H9 (cell line): ENCODE data around the gene MGRN1. TPM values are rescaled to one million over a fixed set of nuclear protein-coding genes. Genes with fewer than 3 reads are reported as not detected.

Experiments
- DNase-seq: peaks from one replicate; pipeline ENCODE4 v3.0.0-alpha.2; 2017
- H2AFZ ChIP-seq: one replicate; pipeline ENCODE4 v1.6.1; 2013; ENCODE audit warnings: mild to moderate bottlenecking, low read length, control low read depth, moderate library complexity
- H2AK5ac ChIP-seq: 2 replicates; pipeline ENCODE4 v1.6.1; 2013; ENCODE audit warnings: low read length, control low read depth, mixed read lengths; ENCODE audit not compliant: insufficient read length
- H2BK120ac ChIP-seq: one replicate; pipeline ENCODE4 v1.6.1; 2013; ENCODE audit warnings: low read depth, mild to moderate bottlenecking, low read length, control low read depth, inconsistent platforms; ENCODE audit not compliant: poor library complexity, severe bottlenecking
- H2BK12ac ChIP-seq: 2 replicates; pipeline ENCODE4 v1.6.1; 2013; ENCODE audit warnings: low read length, control low read depth, mixed read lengths, low read depth; ENCODE audit not compliant: insufficient read length
- H2BK15ac ChIP-seq: 2 replicates; pipeline ENCODE4 v1.6.1; 2013; ENCODE audit warnings: low read depth, low read length, control low read depth
- H2BK20ac ChIP-seq: one replicate; pipeline ENCODE4 v1.6.1; 2013; ENCODE audit warnings: low read depth, mild to moderate bottlenecking, low read length, control low read depth, inconsistent platforms; ENCODE audit not compliant: poor library complexity, severe bottlenecking
- H2BK5ac ChIP-seq: 2 replicates; pipeline ENCODE4 v1.6.1; 2013; ENCODE audit warnings: low read length, control low read depth, mixed read lengths; ENCODE audit not compliant: insufficient read length
- H3K14ac ChIP-seq: 2 replicates; pipeline ENCODE4 v1.6.1; 2013; ENCODE audit warnings: low read length, control low read depth; ENCODE audit not compliant: insufficient read depth
- H3K18ac ChIP-seq: 2 replicates; pipeline ENCODE4 v1.6.1; 2013; ENCODE audit warnings: low read depth, mild to moderate bottlenecking, mixed read lengths, low read length, control low read depth; ENCODE audit not compliant: insufficient read length
- H3K23ac ChIP-seq: 2 replicates; pipeline ENCODE4 v1.6.1; 2013; ENCODE audit warnings: low read length, control low read depth, mixed read lengths, low read depth; ENCODE audit not compliant: insufficient read length
- H3K23me2 ChIP-seq: 2 replicates; pipeline ENCODE4 v1.6.1; 2013; ENCODE audit warnings: low read depth, mild to moderate bottlenecking, mixed read lengths, low read length, control low read depth; ENCODE audit not compliant: insufficient read length, poor library complexity, severe bottlenecking
- H3K27ac ChIP-seq: 2 replicates; pipeline ENCODE4 v1.5.1; 2013; ENCODE audit warnings: low read length, control low read depth, mixed read lengths, low read depth; ENCODE audit not compliant: insufficient read length
- H3K27me3 ChIP-seq: 2 replicates; pipeline ENCODE4 v1.6.1; 2013; ENCODE audit warnings: low read length, control low read depth, inconsistent platforms; ENCODE audit not compliant: insufficient read depth
- H3K4ac ChIP-seq: 2 replicates; pipeline ENCODE4 v1.6.1; 2013; ENCODE audit warnings: low read depth, mild to moderate bottlenecking, control low read depth, inconsistent platforms, low read length, moderate library complexity
- H3K4me1 ChIP-seq: 2 replicates; pipeline ENCODE4 v1.6.1; 2013; ENCODE audit warnings: low read length, control low read depth, inconsistent platforms; ENCODE audit not compliant: insufficient read depth
- H3K4me2 ChIP-seq: 2 replicates; pipeline ENCODE4 v1.6.1; 2013; ENCODE audit warnings: low read length, control low read depth, mixed read lengths; ENCODE audit not compliant: insufficient read length, insufficient read depth
- H3K56ac ChIP-seq: 2 replicates; pipeline ENCODE4 v1.6.1; 2013; ENCODE audit warnings: low read depth, mild to moderate bottlenecking, mixed read lengths, low read length, control low read depth; ENCODE audit not compliant: insufficient read length
- H3K79me1 ChIP-seq: 2 replicates; pipeline ENCODE4 v1.6.1; 2013; ENCODE audit warnings: low read depth, mild to moderate bottlenecking, moderate library complexity, low read length, control low read depth, inconsistent platforms; ENCODE audit not compliant: insufficient read depth, poor library complexity, severe bottlenecking
- H3K79me2 ChIP-seq: 2 replicates; pipeline ENCODE4 v1.6.1; 2013; ENCODE audit warnings: low read length, control low read depth, inconsistent platforms; ENCODE audit not compliant: insufficient read depth
- H3K9ac ChIP-seq: 2 replicates; pipeline ENCODE4 v1.6.1; 2013; ENCODE audit warnings: low read length, control low read depth, mixed read lengths; ENCODE audit not compliant: insufficient read length; ENCODE audit errors: extremely low read depth
- H3K9me3 ChIP-seq: one replicate; pipeline ENCODE4 v1.6.1; 2013; ENCODE audit warnings: low read depth, low read length, inconsistent platforms; ENCODE audit not compliant: control insufficient read depth
- H3T11ph ChIP-seq: one replicate; pipeline ENCODE4 v1.6.1; 2013; ENCODE audit warnings: mild to moderate bottlenecking, low read length, control low read depth, inconsistent platforms
- H4K20me1 ChIP-seq: one replicate; pipeline ENCODE4 v1.6.1; 2013; ENCODE audit not compliant: control insufficient read depth, insufficient read length, insufficient read depth
- H4K5ac ChIP-seq: 2 replicates; pipeline ENCODE4 v1.6.1; 2013; ENCODE audit warnings: low read depth, mild to moderate bottlenecking, mixed read lengths, low read length, control low read depth; ENCODE audit not compliant: insufficient read length
- H4K8ac ChIP-seq: replicated peaks from 2 replicates; pipeline ENCODE4 v1.6.1; 2013; ENCODE audit warnings: low read length, control low read depth, mixed read lengths, low read depth; ENCODE audit not compliant: insufficient read length
- H4K91ac ChIP-seq: 2 replicates; pipeline ENCODE4 v1.6.1; 2013; ENCODE audit warnings: low read depth, mild to moderate bottlenecking, moderate library complexity, mixed read lengths, low read length, control low read depth; ENCODE audit not compliant: insufficient read length
- H3K27ac Mint-ChIP-seq, 3 experiments: 2 replicates in 2 of 3; 3 replicates in 1 of 3; pipeline ENCODE4 v1.8.0; 2020 to 2021; ENCODE audit warnings: mixed read lengths in 3 of 3, mild to moderate bottlenecking in 1 of 3, moderate library complexity in 1 of 3
- H3K27me3 Mint-ChIP-seq: 2 replicates; pipeline ENCODE4 v1.8.0; 2021; ENCODE audit warnings: low read depth, mild to moderate bottlenecking, moderate library complexity, mixed read lengths
- H3K36me3 Mint-ChIP-seq, 3 experiments: 2 replicates in 2 of 3; 3 replicates in 1 of 3; pipeline ENCODE4 v1.8.0; 2020 to 2021; ENCODE audit warnings: low read depth in 3 of 3, mixed read lengths in 3 of 3; ENCODE audit not compliant: insufficient read depth in 1 of 3
- H3K4me1 Mint-ChIP-seq, 2 experiments: 2 replicates each; pipeline ENCODE4 v1.8.0; 2020; ENCODE audit warnings: mixed read lengths in 2 of 2
- H3K4me3 Mint-ChIP-seq, 2 experiments: 2 replicates in 1 of 2; 3 replicates in 1 of 2; pipeline ENCODE4 v1.8.0; 2020 to 2021; ENCODE audit warnings: mild to moderate bottlenecking in 2 of 2, mixed read lengths in 2 of 2, moderate library complexity in 1 of 2
- H3K9me3 Mint-ChIP-seq, 2 experiments: 2 replicates in 1 of 2; 3 replicates in 1 of 2; pipeline ENCODE4 v1.8.0; 2020; ENCODE audit warnings: mild to moderate bottlenecking in 2 of 2, mixed read lengths in 2 of 2, moderate library complexity in 1 of 2
- WGBS: extraction: QIAGEN DNeasy Blood & Tissue Kit; methylation state at CpG from one replicate; pipeline ENCODE4 v1.1.7; 2013; ENCODE audit warnings: missing lambda C conversion rate, low lambda C conversion rate, mixed read lengths; ENCODE audit not compliant: insufficient read length; ENCODE audit errors: extremely low coverage; 5-methylcytosine and 5-hydroxymethylcytosine counted together
- total RNA-seq: library from RNA; stranded (reverse); gene quantifications from 2 replicates; pipeline ENCODE4 v1.2.1, GENCODE V29; 2021
- TF ChIP-seq, protein P1 (sequence below): fragments of 200-600 bp; sonication (generic); conservative IDR thresholded peaks from 3 replicates; pipeline ENCODE4 v1.8.0; 2021; ENCODE audit warnings: antibody characterized with exemption, mild to moderate bottlenecking

The MGRN1 gene
- total RNA-seq, 1 experiment from 2014 or later, result 91.6 TPM

DNA sequence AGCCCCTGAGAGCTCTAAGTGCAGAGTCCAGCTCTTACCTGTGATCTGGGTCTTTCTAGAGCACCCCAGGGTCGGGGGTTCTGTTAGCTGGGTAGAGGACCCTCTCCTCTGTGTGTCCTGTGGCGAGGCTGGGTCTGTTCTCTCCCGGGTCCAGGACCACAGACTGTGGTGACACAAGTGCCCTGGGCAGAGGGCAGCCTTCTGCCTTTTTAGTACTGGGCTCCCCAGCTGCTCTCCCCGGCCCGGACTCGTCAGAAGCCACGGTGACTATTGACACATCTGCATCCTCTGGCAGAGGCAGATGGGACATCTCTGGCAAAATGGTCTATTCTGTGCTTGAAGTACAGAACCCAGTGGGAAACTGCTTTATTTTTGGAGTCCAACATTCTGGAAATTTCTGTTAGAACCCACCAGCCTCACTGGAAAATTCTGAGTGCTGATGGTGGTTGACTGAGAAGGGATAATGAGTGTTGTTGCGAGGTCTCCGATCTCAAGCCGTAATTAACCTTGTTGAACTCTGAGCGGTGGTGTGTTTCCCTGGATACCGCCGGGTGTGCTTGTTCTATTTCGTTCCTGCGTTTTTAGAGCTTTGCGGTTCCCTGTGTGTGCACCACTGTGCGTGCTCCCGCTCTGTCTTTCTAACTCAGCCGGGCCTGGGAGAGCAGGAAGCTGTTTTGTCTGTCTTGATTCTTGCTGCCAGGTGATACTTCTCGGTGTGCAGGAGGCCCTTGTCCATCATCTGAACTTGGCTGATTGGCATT, 42.8 kb downstream of the MGRN1 start:
- no peak overlapping the region for H2AFZ ChIP-seq
- H4K91ac ChIP-seq, result no peak overlapping the region
- H3K14ac ChIP-seq, result no peak overlapping the region
- Mint-ChIP-seq H3K9me3 (no peaks in the 10 kb centered on the region), H3K4me3 (no peak overlapping the region), H3K36me3 (peaks cover 10 to 59% (median 13%) of the 10 kb centered on the region in 3 experiments; a peak in 6 of 7 replicates), H3K27ac (peak overlapping the region in 2 of 3 experiments; percentile 5 to 20; a peak in 3 of 7 replicates), H3K4me1 (peaks cover 0 to 8% of the 10 kb centered on the region in 2 experiments; a peak in 2 of 4 replicates), H3K27me3 (no peaks in the 10 kb centered on the region; the same call in 1 of the 2 replicates)
- no peak overlapping the region for H3K27ac ChIP-seq
- H3K18ac ChIP-seq, result no peak overlapping the region
- H3K9me3 ChIP-seq, result no peaks in the 10 kb centered on the region
- H3K4me2 ChIP-seq, result no peak overlapping the region
- H2BK15ac ChIP-seq, result no peak overlapping the region
- H2BK20ac ChIP-seq, result no peak overlapping the region
- no peaks in the 10 kb centered on the region for H3K27me3 ChIP-seq
- H2BK120ac ChIP-seq, result no peak overlapping the region
- H2BK5ac ChIP-seq, result no peak overlapping the region
- H3K4me1 ChIP-seq, result no peaks in the 10 kb centered on the region
- DNase-seq, result no peak
- H4K8ac ChIP-seq, result no peak overlapping the region
- WGBS, result no CpG with 5 or more reads among the region's 20 CpGs
- H3K23ac ChIP-seq, result no peak overlapping the region
- no peaks in the 10 kb centered on the region for H3K79me2 ChIP-seq
- no peaks in the 10 kb centered on the region for H3K23me2 ChIP-seq
- TF ChIP-seq, protein P1, sequence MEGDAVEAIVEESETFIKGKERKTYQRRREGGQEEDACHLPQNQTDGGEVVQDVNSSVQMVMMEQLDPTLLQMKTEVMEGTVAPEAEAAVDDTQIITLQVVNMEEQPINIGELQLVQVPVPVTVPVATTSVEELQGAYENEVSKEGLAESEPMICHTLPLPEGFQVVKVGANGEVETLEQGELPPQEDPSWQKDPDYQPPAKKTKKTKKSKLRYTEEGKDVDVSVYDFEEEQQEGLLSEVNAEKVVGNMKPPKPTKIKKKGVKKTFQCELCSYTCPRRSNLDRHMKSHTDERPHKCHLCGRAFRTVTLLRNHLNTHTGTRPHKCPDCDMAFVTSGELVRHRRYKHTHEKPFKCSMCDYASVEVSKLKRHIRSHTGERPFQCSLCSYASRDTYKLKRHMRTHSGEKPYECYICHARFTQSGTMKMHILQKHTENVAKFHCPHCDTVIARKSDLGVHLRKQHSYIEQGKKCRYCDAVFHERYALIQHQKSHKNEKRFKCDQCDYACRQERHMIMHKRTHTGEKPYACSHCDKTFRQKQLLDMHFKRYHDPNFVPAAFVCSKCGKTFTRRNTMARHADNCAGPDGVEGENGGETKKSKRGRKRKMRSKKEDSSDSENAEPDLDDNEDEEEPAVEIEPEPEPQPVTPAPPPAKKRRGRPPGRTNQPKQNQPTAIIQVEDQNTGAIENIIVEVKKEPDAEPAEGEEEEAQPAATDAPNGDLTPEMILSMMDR, result no peak
- H2AK5ac ChIP-seq, result no peak overlapping the region
- H3K79me1 ChIP-seq, result no peaks in the 10 kb centered on the region
- no peak overlapping the region for H3K4ac ChIP-seq
- H2BK12ac ChIP-seq, result no peak overlapping the region
- H3T11ph ChIP-seq, result no peak overlapping the region
- no peaks in the 10 kb centered on the region for H4K20me1 ChIP-seq
- H4K5ac ChIP-seq, result no peak overlapping the region
- no peak overlapping the region for H3K56ac ChIP-seq
- H3K9ac ChIP-seq, result no peak overlapping the region
